GM18868 (cell line): ENCODE measurements around the gene ITPKB.
"Not testable (repeated sequence)": the region's sequence is repeated elsewhere in the genome, so short reads cannot be mapped to it uniquely, and the experiment has no call there.

Experiments
- ATAC-seq: cut with Tn5 transposase; IDR thresholded peaks from one replicate; pipeline ENCODE4 v1.9.1; 2021; ENCODE audit warnings: mild to moderate bottlenecking, moderate library complexity; ENCODE audit not compliant: unreplicated experiment

The ITPKB gene

DNA sequence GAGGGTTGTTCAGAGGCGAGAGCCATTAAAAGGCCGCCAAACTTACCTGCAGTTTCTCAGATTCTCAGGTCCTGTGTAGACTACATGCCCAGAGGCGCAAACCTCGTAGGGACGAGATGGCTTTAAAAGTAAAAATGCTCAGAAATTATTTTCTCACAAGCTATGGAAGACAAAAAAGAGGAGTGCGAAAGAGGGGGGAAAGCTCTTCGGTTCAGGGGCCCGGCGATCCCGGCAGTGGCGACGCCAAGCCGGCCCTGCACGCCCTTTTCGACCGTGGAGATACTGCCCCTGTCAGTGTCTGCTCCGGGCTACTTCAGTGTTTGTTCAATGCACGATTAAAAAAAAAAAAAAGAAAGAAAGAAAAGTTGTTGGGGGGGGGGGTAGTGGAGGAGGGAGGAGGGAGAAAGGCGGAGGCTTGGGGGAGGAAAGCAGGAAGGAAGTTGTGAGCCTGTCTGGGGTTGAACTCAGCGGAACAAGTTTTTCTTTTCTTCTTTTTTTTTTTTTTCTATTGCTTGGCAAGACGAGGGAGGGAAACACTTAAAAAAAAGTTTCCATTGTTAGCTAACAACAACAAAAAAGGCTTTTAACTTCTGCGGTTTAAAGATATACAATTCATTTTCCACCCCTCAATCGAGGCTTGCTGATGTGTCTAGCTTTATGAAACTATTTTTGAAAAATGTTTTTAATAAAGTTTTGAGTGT, at the start of gene ITPKB:
TSS of gene ITPKB (minus strand) at position 288 of the 701 bp plus-strand sequence. CDS start 1,824 bp downstream, outside the sequence.
- ATAC-seq = peak; percentile 26

GRCh38 chr1:226787638-226788037, 48.6 kb upstream of the ITPKB start:
- no peak for ATAC-seq

DNA sequence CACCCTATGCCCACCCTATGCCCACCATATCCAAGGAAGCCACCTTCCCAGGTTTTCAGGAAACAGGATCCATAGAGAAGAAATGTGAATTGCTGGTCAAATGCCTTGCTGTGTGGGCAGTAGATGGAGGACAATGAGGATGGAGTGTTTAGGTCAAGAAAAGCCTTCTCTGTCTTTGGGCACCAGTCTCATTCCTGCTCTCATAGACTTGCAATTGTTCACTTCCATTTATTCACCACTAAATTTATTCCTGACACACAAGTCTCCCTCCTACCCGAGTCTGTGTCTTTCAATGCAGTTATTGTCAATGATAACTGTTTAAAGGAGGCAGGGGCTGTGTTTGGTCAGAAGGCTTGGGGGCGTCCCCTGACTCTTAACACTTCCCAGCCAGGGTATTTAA, 48.0 kb upstream of the ITPKB start:
- no peak for ATAC-seq

- peak; percentile 88 for ATAC-seq
Measured at GRCh38 chr1:226786550-226786949, 47.5 kb upstream of the ITPKB start.

DNA sequence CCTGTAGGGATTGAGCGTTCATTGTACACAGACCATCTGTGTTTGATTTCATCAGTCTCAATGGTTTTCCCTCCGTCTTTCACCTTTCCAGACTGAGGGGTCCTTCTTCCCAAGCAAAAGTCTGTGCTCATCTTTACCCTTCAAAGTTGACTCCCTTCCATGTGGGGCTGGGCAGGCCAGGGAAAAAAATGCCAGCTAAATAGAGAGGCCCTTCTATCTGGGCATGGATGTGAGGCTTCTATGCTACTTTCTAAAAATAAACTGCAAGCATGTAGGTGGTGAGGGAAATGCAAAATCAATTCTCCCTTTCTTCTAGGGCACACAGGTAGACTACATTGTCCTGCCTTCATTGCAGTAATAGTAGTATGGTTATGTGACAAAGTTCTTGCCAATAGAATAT, 46.7 kb upstream of the ITPKB start:
- no peak for ATAC-seq

GRCh38 chr1:226784081-226785049, 45.3 kb upstream of the ITPKB start:
- ATAC-seq = no peak

DNA sequence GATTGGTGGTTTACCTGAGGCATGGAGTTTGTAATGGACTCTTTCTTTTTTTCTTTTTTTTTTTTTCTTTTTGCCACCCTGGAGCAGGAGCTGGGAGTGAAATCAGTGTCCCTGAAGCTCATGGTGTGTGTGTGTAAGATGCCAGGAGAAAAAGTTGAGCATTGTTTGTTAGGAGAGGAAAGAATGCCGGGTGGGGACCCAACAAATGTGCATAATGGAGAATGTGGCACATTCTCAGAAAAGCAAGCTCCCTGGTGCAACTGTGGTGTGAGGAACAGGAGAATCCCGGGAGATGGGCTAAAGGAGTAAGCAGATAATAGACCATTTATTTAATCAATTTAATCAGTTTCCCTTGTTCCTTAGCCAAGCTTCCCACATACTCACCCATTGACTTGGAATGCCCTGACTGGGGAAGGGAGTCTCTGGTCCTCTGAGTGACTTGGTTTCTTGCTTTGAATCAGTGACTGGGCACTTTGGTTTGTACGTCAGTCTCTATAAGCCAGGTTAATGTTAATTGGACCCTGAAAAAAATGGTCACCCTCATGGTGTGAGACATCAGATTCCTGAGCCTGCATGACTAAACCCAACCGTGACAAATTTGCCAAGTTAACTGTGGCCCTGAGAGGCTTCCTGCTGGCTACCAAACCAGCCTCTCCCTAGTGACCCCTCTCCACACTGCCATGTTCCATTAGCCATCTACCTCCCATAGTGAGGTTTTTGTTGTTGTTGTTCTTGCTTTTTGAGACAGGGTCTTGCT, 43.9 kb upstream of the ITPKB start:
- ATAC-seq = no peak

DNA sequence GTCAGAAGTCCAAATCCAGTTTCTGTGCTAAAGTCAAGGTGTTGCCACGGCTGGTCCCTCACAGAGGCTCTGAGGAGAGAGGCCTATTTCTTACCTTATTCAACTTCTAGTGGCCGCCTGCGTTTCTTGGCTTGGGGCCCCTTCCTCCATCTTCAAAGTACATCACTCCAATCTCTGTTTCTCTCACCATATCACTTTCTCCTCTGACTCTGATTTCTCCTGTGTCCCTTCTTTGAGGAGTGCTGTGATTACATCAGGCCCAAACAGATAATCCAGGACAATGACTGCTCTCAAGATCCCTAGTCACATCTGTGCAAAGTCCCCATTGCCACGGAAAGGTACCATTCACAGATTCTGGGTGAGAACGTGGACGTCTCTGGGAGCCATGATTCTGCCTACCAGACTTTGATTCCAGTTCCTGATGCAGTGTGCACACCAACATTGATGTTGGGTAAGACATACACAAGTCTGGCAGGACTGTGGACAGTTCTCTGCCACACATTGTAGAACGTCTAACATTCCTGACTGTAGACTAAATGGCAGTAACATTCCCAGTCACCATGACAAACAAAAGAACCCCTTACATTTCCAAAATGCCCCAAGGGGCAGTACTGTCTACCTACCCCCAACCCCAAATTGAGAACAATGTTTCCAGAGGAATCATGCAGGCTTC, 43.0 kb upstream of the ITPKB start:
- no peak for ATAC-seq

DNA sequence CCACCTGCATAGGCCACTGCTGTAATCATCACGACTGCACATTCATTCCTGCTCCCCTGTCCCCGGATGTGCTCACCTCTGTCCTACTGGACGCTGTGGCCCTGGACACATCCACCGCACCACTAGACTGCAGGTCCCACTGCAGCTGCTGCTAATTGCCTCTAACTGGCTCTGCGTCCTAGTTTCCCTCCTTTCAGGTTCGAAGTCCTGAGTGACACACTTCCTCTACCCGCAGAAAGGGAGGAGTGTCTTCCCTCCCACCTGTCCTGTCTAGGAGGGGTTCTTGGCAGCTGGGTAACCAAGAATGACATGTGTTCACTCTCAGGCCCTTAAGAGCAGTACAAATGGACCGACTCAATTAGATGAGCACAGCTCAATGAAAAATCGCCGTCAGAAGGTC, 40.5 kb upstream of the ITPKB start:
- no peak for ATAC-seq

- no peak for ATAC-seq
Measured at GRCh38 chr1:226778657-226779058, 39.6 kb upstream of the ITPKB start.

DNA sequence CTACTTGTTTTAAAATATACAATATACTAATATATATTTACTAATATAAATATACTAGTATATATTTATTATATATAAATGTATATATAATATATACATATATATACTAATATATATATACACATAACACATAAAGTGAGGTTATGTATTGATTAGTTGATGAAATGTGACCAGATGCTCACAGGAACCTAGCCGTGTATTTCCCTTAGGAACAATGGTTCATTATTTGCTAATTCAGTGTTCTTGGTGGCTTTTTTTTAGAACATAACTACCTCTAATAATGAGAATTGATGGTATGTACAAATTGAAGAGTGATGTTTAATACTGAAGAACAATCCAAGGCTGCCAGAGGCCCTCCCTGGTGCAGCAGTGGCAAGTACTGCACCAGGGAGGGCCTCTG, 37.9 kb upstream of the ITPKB start:
- ATAC-seq = no peak

- no peak for ATAC-seq
Measured at GRCh38 chr1:226776066-226776465, 37.0 kb upstream of the ITPKB start.

GRCh38 chr1:226772446-226773139, 33.5 kb upstream of the ITPKB start:
- ATAC-seq = peak; percentile 79

DNA sequence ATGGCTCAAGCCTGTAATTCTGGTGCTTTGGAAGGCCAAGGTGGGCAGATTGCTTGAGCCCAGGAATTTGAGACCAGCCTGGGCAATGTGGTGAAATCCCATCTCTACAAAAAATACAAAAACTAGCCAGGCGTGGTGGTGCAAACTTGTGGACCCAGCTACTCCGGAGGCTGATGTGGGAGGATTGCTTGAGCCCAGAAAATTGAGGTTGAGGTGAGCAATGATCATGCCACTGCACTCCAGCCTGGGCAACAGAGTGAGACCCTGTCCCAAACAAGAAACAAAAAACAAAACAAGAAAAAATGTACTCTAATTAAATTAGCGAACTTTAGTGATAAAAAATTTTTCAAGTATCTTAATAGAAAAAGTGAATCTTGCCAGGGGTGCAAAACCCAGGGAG, 28.1 kb upstream of the ITPKB start:
- not testable (repeated sequence) for ATAC-seq

GRCh38 chr1:226766565-226766964, 27.5 kb upstream of the ITPKB start:
- ATAC-seq = no peak

DNA sequence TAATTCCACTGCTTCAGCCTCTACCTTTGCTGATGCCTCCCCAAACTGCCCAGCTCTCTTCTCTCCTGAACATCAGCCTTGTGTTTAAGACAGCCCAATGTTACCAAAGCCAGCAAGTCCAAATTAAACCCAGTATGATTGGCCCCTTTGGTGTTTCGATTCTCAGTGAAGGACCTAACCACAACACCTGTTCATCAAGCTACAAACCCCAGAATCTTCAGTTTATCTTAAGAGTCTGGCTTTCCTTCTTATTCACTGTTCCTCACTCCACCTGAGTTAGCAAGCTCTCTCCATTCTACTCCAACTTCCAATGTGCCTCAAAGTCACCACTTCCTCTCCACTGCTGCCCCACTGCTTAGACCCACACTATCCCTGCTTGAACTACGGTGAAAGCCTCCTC, 25.5 kb upstream of the ITPKB start:
- peak; percentile 87 for ATAC-seq

GRCh38 chr1:226763905-226764264, 24.8 kb upstream of the ITPKB start:
- peak; percentile 52 for ATAC-seq

DNA sequence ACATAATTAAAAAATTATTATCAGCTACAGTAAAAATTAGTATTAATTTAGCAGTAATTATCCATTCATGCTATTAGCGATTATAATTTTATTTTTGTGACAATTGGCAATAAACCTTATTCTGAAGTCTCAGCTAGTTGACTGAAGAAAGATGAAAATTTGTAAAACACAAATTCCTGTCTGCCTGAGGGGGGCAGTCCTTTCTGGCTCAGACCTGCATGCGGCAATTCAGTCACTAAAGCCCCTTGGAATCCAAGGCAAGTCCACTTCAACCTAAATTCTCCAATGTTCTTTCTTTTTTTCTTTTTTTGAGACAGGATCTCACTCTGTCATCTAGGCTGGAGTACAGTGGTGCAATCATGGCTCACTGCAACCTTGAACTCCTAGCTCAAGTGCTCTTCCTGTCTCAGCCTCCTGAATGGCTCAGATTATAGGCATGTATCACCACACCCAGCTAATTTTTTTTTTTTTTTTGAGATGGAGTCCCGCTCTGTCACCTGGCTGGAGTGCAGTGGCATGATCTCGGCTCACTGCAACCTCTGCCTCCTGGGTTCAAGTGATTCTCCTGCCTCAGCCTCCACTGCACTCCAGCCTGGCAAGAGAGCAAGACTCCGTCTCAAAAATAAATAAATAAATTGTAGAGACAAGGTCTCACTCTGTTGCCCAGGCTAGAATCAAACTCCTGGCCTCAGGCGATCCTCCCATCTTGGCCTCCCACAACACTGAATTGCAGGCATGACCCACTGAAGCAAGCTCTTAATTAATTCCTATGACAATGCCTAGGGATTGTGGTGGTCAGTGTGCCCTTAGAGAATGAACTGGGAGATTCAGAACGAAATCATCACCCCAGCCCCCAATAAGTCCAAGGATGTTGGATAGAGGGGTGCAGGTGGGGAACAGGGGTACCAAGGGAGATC, 24.2 kb upstream of the ITPKB start:
- ATAC-seq = no peak

DNA sequence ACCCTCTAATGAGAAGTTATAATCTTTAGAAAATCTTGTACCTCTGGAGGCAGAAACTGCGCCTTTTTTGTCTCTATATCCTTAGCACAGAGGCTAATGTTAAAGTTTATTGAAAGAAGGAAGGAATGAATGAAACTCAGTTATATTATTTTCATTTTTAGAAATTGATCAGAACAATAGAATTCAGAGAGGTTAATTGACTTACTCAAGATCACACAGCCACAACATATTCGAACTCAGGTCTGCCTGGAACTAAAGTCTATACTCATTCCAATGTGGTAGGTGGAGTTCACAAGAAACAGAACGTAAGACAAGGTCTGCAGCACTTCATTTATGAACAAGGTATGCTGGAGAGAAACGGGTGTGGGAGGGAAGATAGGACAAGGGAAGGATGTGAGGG, 23.0 kb upstream of the ITPKB start:
- ATAC-seq = no peak
